Colonic mucosa (tissue), 4 donors: ENCODE data around the gene RTL10. TPM values are rescaled to one million over a fixed set of nuclear protein-coding genes. Genes with fewer than 3 reads are reported as not detected.
"Not testable (repeated sequence)": the region's sequence is repeated elsewhere in the genome, so short reads cannot be mapped to it uniquely, and the experiment has no call there.

ENCODE experiments used
- DNase-seq: peaks from one replicate; pipeline ENCODE4 v3.0.0-alpha.2; 2020
- H3K27ac ChIP-seq: fragments of 200-600 bp; one replicate; pipeline ENCODE4 v1.8.0; 2021
- H3K27me3 ChIP-seq: fragments of 200-600 bp; one replicate; pipeline ENCODE4 v1.8.0; 2021
- H3K36me3 ChIP-seq: fragments of 200-600 bp; one replicate; pipeline ENCODE4 v1.8.0; 2021
- H3K4me1 ChIP-seq: fragments of 200-600 bp; one replicate; pipeline ENCODE4 v1.8.0; 2021; ENCODE audit warnings: mild to moderate bottlenecking
- H3K4me3 ChIP-seq: fragments of 200-600 bp; one replicate; pipeline ENCODE4 v1.8.0; 2021
- H3K9ac ChIP-seq, 2 donors: one replicate each; pipeline ENCODE4 v1.7.0; 2013; ENCODE audit warnings: control low read depth in 2 of 2, low read depth in 2 of 2, low read length in 2 of 2
- H3K9me3 ChIP-seq: fragments of 200-600 bp; one replicate; pipeline ENCODE4 v1.8.0; 2021
- intact Hi-C: fragments of 100-400 bp; cut with DNase I; formaldehyde crosslinking; loops from one replicate; pipeline ENCODE4 v1.14.1; 2022
- total RNA-seq, 2 donors: library from RNA; stranded (reverse); fragmentation: NEBNext Ultra II Directional in 1 of 2; extraction: Animal tissue kit (Norgen Biotek cat#: 25700) in 1 of 2; gene quantifications; one replicate each; pipeline ENCODE4 v1.2.1, GENCODE V29; 2021
- TF ChIP-seq, protein P1 (sequence below): fragments of 200-600 bp; IDR thresholded peaks from one replicate; pipeline ENCODE4 v1.8.0; 2022; ENCODE audit warnings: antibody characterized with exemption, mild to moderate bottlenecking
- donor health status: healthy.
- donor health status: DM: no; HTN: no; CAD: no.
- donor health status: DM: no; HTN: no; CAD: no.

RTL10 gene
- total RNA-seq, 2 donors from 2014 or later: 9.7 to 14.1 TPM

GRCh38 chr22:19840059-19840458 lies 14.6 kb downstream of the RTL10 start:
- H3K9me3 ChIP-seq: no peaks in the 10 kb centered on the region
- no peak overlapping the region for H3K4me3 ChIP-seq
- H3K9ac ChIP-seq: no peak overlapping the region
- H3K27me3 ChIP-seq: no peaks in the 10 kb centered on the region
- intact Hi-C loops: no loop called here
- H3K27ac ChIP-seq: no peak overlapping the region
- no peaks in the 10 kb centered on the region for H3K4me1 ChIP-seq
- no peaks in the 10 kb centered on the region for H3K36me3 ChIP-seq
- no peak for DNase-seq
- TF ChIP-seq, protein P1, sequence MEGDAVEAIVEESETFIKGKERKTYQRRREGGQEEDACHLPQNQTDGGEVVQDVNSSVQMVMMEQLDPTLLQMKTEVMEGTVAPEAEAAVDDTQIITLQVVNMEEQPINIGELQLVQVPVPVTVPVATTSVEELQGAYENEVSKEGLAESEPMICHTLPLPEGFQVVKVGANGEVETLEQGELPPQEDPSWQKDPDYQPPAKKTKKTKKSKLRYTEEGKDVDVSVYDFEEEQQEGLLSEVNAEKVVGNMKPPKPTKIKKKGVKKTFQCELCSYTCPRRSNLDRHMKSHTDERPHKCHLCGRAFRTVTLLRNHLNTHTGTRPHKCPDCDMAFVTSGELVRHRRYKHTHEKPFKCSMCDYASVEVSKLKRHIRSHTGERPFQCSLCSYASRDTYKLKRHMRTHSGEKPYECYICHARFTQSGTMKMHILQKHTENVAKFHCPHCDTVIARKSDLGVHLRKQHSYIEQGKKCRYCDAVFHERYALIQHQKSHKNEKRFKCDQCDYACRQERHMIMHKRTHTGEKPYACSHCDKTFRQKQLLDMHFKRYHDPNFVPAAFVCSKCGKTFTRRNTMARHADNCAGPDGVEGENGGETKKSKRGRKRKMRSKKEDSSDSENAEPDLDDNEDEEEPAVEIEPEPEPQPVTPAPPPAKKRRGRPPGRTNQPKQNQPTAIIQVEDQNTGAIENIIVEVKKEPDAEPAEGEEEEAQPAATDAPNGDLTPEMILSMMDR: no peak

GRCh38 chr22:19837915-19838314 lies 16.8 kb downstream of the RTL10 start:
- Histone ChIP-seq H3K36me3 (no peaks in the 10 kb centered on the region), H3K9me3 (no peaks in the 10 kb centered on the region), H3K9ac (no peak overlapping the region), H3K4me3 (no peak overlapping the region), H3K27me3 (no peaks in the 10 kb centered on the region), H3K4me1 (no peaks in the 10 kb centered on the region), H3K27ac (no peak overlapping the region)
- intact Hi-C loops: no loop called here
- TF ChIP-seq, protein P1: no peak
- DNase-seq: no peak

DNA sequence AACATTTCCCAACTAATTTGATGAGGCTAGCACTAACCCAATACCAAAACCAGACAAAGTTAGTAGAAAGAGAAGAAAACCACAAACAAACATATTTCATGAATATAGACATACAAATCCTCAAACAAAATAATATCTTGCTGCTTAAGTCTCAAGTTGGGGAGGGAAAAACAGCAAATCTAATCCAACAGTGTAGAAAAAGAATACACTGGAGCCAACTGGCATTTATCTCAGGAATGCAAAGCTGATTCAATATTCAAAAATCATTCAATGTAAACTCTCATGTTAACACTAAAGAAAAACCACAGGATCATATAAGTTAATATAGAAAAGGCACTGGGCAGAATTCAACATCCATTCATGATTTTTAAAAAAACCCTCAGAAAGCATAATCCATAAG lies 18.2 kb downstream of the RTL10 start:
- H3K27me3 ChIP-seq: no peaks in the 10 kb centered on the region
- no peak for DNase-seq
- no peak overlapping the region for H3K4me3 ChIP-seq
- intact Hi-C loops: no loop called here
- no peaks in the 10 kb centered on the region for H3K4me1 ChIP-seq
- no peaks in the 10 kb centered on the region for H3K36me3 ChIP-seq
- H3K9me3 ChIP-seq: no peaks in the 10 kb centered on the region
- H3K9ac ChIP-seq: no peak overlapping the region
- no peak overlapping the region for H3K27ac ChIP-seq
- TF ChIP-seq, protein P1: no peak

DNA sequence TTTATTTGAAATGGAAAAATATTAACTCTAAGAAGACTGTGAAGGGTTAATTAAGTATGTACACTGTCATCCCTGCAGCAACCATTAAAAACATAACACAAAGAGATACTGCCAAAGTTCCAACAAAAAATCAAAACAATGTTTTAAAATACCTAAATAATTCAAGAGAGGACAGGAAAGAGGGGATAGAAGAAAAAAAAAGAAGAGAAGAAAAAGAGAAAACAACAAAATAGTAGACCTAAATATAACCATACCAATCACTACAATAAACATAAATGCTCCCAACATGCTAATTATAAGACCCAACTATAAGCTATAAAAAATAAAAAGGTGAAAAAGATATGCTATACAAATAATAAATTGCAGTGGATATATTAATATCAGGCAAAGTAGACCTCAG lies 20.1 kb downstream of the RTL10 start:
- H3K4me1 ChIP-seq: no peaks in the 10 kb centered on the region
- no peak overlapping the region for H3K27ac ChIP-seq
- no peak for DNase-seq
- no peak overlapping the region for H3K9ac ChIP-seq
- TF ChIP-seq, protein P1: no peak
- H3K9me3 ChIP-seq: no peaks in the 10 kb centered on the region
- intact Hi-C loops: no loop called here
- H3K4me3 ChIP-seq: no peak overlapping the region
- no peaks in the 10 kb centered on the region for H3K27me3 ChIP-seq
- H3K36me3 ChIP-seq: no peaks in the 10 kb centered on the region

- H3K9me3 ChIP-seq, H3K27ac ChIP-seq, H3K9ac ChIP-seq, intact Hi-C loops, H3K4me1 ChIP-seq, H3K4me3 ChIP-seq, H3K27me3 ChIP-seq, H3K36me3 ChIP-seq, DNase-seq: not testable (repeated sequence)
These were observed 21.3 kb downstream of the RTL10 start for GRCh38 chr22:19833327-19833726.

DNA sequence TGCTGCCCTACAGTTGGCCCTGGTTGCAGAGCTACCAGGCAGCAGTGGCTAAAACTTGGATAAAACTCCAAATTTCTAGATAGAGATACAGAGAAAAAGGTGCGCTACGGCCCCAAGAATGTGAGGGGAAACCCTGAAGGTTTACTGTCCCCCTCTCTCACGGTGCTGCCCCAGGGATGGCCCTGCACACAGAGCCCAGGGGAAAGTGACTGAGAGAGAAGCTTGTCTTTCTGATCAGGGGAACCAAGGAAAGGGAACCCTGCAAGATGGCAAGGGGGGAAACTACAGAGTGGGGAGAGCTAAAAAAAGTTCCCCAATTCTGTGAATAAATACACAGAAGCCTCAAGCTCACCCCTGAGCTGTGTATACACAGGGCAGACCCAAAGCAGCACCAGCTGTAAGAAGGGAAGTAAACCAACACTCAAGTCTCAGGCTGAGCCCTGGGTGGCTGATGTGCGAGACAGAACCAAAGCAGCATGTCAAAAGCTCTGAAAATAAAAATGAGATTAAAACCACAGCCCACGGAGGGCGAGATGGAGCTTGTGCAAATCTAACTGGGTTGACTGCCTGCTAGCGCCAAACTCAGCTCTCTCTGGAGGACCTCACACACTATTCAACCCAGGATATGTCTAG lies 22.1 kb downstream of the RTL10 start:
- Histone ChIP-seq H3K27me3 (no peaks in the 10 kb centered on the region), H3K27ac (no peak overlapping the region), H3K9ac (no peak overlapping the region), H3K36me3 (no peaks in the 10 kb centered on the region), H3K4me3 (no peak overlapping the region), H3K4me1 (no peaks in the 10 kb centered on the region), H3K9me3 (no peaks in the 10 kb centered on the region)
- TF ChIP-seq, protein P1: no peak
- intact Hi-C loops: no loop called here
- DNase-seq: peak; percentile 11

- H3K27ac ChIP-seq, H3K9ac ChIP-seq, H3K27me3 ChIP-seq, H3K4me1 ChIP-seq, H3K9me3 ChIP-seq, H3K4me3 ChIP-seq, intact Hi-C loops, H3K36me3 ChIP-seq: not testable (repeated sequence)
- DNase-seq: peak; percentile 1
These were observed 22.7 kb downstream of the RTL10 start for GRCh38 chr22:19831979-19832378.
